LNCaP clone FGC (cell line): ENCODE results near the gene DSG1.
"Not testable (repeated sequence)": the region's sequence is repeated elsewhere in the genome, so short reads cannot be mapped to it uniquely, and the experiment has no call there.

Experiments
- DNase-seq: peaks from one replicate; pipeline ENCODE4 v3.0.0-alpha.2; 2011; ENCODE audit warnings: low read depth
- H3K4me3 ChIP-seq: 2 replicates; pipeline ENCODE4 v1.5.1; 2011; ENCODE audit warnings: mild to moderate bottlenecking, low read depth, low read length, control low read depth
- TF ChIP-seq, protein P1 (sequence below): IDR thresholded peaks from 2 replicates; pipeline ENCODE4 v1.5.1; 2012; ENCODE audit warnings: mild to moderate bottlenecking; ENCODE audit not compliant: control insufficient read depth, insufficient read depth; ENCODE audit errors: extremely low read depth

Gene DSG1

GRCh38 chr18:31275722-31276463 is 42.1 kb upstream of the DSG1 start:
- DNase-seq = no peak
- TF ChIP-seq, protein P1, sequence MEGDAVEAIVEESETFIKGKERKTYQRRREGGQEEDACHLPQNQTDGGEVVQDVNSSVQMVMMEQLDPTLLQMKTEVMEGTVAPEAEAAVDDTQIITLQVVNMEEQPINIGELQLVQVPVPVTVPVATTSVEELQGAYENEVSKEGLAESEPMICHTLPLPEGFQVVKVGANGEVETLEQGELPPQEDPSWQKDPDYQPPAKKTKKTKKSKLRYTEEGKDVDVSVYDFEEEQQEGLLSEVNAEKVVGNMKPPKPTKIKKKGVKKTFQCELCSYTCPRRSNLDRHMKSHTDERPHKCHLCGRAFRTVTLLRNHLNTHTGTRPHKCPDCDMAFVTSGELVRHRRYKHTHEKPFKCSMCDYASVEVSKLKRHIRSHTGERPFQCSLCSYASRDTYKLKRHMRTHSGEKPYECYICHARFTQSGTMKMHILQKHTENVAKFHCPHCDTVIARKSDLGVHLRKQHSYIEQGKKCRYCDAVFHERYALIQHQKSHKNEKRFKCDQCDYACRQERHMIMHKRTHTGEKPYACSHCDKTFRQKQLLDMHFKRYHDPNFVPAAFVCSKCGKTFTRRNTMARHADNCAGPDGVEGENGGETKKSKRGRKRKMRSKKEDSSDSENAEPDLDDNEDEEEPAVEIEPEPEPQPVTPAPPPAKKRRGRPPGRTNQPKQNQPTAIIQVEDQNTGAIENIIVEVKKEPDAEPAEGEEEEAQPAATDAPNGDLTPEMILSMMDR = no peak
- H3K4me3 ChIP-seq = no peak overlapping the region

DNA sequence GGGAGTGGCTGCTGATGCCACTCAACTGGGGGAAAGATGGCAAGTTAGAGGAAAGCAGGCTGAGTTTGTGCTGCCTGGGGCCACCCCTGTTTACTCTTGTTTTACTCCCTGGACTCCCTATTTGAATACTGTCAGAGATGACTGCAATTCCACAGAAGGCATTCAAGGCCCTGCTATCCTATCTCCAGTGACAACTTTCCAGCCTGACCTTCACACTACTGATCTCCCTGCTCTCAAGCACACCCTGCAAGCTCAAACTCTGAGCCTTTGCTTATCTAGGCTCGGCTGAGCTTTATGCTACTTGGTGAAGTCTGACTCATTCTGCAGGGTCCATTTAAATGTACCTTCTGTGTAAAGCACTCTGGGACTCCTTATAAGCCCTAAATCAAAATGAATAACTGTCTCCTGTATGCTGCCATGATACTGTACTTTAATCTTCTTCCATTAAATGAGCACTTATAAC is 39.3 kb upstream of the DSG1 start:
- H3K4me3 ChIP-seq = no peak overlapping the region
- no peak for DNase-seq
- TF ChIP-seq, protein P1 = no peak

- no peak overlapping the region for H3K4me3 ChIP-seq
- no peak for DNase-seq
- TF ChIP-seq, protein P1 = no peak
Observed at GRCh38 chr18:31280502-31280901, 37.5 kb upstream of the DSG1 start.

DNA sequence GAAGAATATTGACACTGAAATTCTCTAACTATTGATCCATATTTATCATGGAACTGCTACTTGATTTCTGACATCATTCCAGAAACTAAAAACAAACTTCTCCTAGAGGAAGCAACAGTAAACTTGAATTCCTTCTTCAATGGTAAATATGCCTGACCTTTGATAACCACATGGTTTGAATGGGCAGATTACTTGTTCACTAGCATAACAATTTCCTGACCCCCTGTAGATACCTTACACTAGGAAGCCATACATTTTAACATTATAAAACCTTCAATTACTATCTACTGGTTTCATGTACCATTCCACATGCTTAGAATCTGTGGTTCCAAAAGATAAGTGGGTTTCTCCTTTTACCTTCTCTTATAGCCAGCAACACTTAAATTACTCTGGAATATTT is 36.5 kb upstream of the DSG1 start:
- no peak overlapping the region for H3K4me3 ChIP-seq
- TF ChIP-seq, protein P1 = no peak
- no peak for DNase-seq

GRCh38 chr18:31289446-31289845 is 28.5 kb upstream of the DSG1 start:
- DNase-seq = not testable (repeated sequence)

GRCh38 chr18:31291688-31292087 is 26.3 kb upstream of the DSG1 start:
- H3K4me3 ChIP-seq = no peak overlapping the region
- TF ChIP-seq, protein P1 = no peak
- no peak for DNase-seq

More at GRCh38 chr18:31289446-31289845, 28.5 kb upstream of the DSG1 start:
- H3K4me3 ChIP-seq = not testable (repeated sequence)

- TF ChIP-seq, protein P1 = no peak
- DNase-seq = no peak
- no peak overlapping the region for H3K4me3 ChIP-seq
Observed at GRCh38 chr18:31294199-31294747, 23.7 kb upstream of the DSG1 start.
